IMR-90 (cell line): ENCODE data around the gene CFAP70. TPM values are rescaled to one million over a fixed set of nuclear protein-coding genes. Genes with fewer than 3 reads are reported as not detected.

Experiments
- ATAC-seq: fragments of 200-7000 bp; cut with Tn5 transposase; 2 replicates; pipeline ENCODE4 v1.9.1; 2020; ENCODE audit warnings: low read depth, mild to moderate bottlenecking, moderate library complexity
- BruUV-seq: library from RNA; stranded (reverse); fragments of 400-500 nt; replicated peaks from 2 replicates; lab custom pipeline; 2021; lab: Mats Ljungman, UMichigan
- CTCF ChIA-PET: fragments of 300-600 bp; formaldehyde crosslinking; extraction: SDS; loops from one replicate; lab custom pipeline; 2021; ENCODE audit warnings: antibody characterized with exemption; lab: Yijun Ruan, JAX
- POLR2A ChIA-PET: fragments of 300-600 bp; sonication (Branson Sonifier 250); formaldehyde crosslinking; loops from one replicate; lab custom pipeline; 2022; ENCODE audit warnings: antibody characterized with exemption; ENCODE audit not compliant: unreplicated experiment; lab: Charles Lee
- DNase-seq: peaks from one replicate; pipeline ENCODE4 v3.0.0; 2013
- H2AFZ ChIP-seq: replicated peaks from 2 replicates; pipeline ENCODE3; 2013; ENCODE audit warnings: low read length, mild to moderate bottlenecking; ENCODE audit not compliant: poor library complexity
- H2AK5ac ChIP-seq: 2 replicates; pipeline ENCODE4 v1.6.1; 2013; ENCODE audit warnings: low read depth, low read length, inconsistent platforms
- H2AK9ac ChIP-seq: replicated peaks from 2 replicates; pipeline ENCODE3; 2013; ENCODE audit warnings: mild to moderate bottlenecking, low read depth, low read length, moderate library complexity; ENCODE audit not compliant: poor library complexity
- H2BK120ac ChIP-seq: 2 replicates; pipeline ENCODE4 v1.6.1; 2013; ENCODE audit warnings: low read depth, low read length, inconsistent platforms
- H2BK15ac ChIP-seq: 3 replicates; pipeline ENCODE4 v1.6.1; 2013; ENCODE audit warnings: low read depth, low read length, inconsistent platforms
- H2BK20ac ChIP-seq: 2 replicates; pipeline ENCODE4 v1.6.1; 2013; ENCODE audit warnings: low read depth, mild to moderate bottlenecking, inconsistent platforms, low read length, moderate library complexity
- H2BK5ac ChIP-seq: 2 replicates; pipeline ENCODE4 v1.6.1; 2013; ENCODE audit warnings: mild to moderate bottlenecking, low read depth, low read length, inconsistent platforms; ENCODE audit not compliant: poor library complexity, severe bottlenecking
- H3K14ac ChIP-seq: replicated peaks from 2 replicates; pipeline ENCODE4 v1.6.1; 2013; ENCODE audit warnings: low read depth, low read length, inconsistent platforms
- H3K18ac ChIP-seq: 2 replicates; pipeline ENCODE4 v1.6.1; 2013; ENCODE audit warnings: low read depth, low read length, control low read depth
- H3K23ac ChIP-seq: 2 replicates; pipeline ENCODE4 v1.6.1; 2013; ENCODE audit warnings: low read depth, low read length, inconsistent platforms
- H3K27ac ChIP-seq: 2 replicates; pipeline ENCODE4 v1.5.1; 2013; ENCODE audit warnings: mild to moderate bottlenecking, control low read depth, low read length; ENCODE audit not compliant: insufficient read depth
- H3K27me3 ChIP-seq: 2 replicates; pipeline ENCODE4 v1.6.1; 2013; ENCODE audit warnings: low read length; ENCODE audit not compliant: control insufficient read depth, insufficient read depth
- H3K36me3 ChIP-seq: 2 replicates; pipeline ENCODE4 v1.6.1; 2013; ENCODE audit warnings: low read length, mixed read lengths; ENCODE audit not compliant: control insufficient read depth, insufficient read depth
- H3K4ac ChIP-seq: 2 replicates; pipeline ENCODE4 v1.6.1; 2013; ENCODE audit warnings: low read depth, low read length, inconsistent platforms
- H3K4me1 ChIP-seq: 2 replicates; pipeline ENCODE4 v1.6.1; 2013; ENCODE audit warnings: low read length, mixed read lengths; ENCODE audit not compliant: control insufficient read depth, insufficient read depth
- H3K4me2 ChIP-seq: 2 replicates; pipeline ENCODE4 v1.6.1; 2013; ENCODE audit warnings: low read depth, mild to moderate bottlenecking, control low read depth, low read length, moderate library complexity
- H3K4me3 ChIP-seq: 2 replicates; pipeline ENCODE4 v1.5.1; 2013; ENCODE audit warnings: low read depth, mild to moderate bottlenecking, control low read depth, low read length, moderate library complexity; ENCODE audit not compliant: insufficient read depth
- H3K56ac ChIP-seq: 2 replicates; pipeline ENCODE4 v1.6.1; 2013; ENCODE audit warnings: low read length, inconsistent platforms; ENCODE audit not compliant: insufficient read depth; ENCODE audit errors: extremely low read depth
- H3K79me1 ChIP-seq, 2 experiments: 2 replicates each; pipeline ENCODE4 v1.6.1; 2013; ENCODE audit warnings: low read length in 2 of 2, inconsistent platforms in 1 of 2, low read depth in 1 of 2
- H3K9ac ChIP-seq: 2 replicates; pipeline ENCODE4 v1.6.1; 2013; ENCODE audit warnings: low read depth, low read length, control low read depth
- H3K9me1 ChIP-seq: 2 replicates; pipeline ENCODE4 v1.6.1; 2013; ENCODE audit warnings: low read length, inconsistent platforms; ENCODE audit not compliant: insufficient read depth
- H3K9me3 ChIP-seq: 2 replicates; pipeline ENCODE4 v1.6.1; 2013; ENCODE audit warnings: low read length; ENCODE audit not compliant: control insufficient read depth, insufficient read depth
- H4K20me1 ChIP-seq: 2 replicates; pipeline ENCODE4 v1.6.1; 2013; ENCODE audit warnings: low read length, inconsistent platforms; ENCODE audit not compliant: insufficient read depth
- H4K5ac ChIP-seq: 2 replicates; pipeline ENCODE4 v1.6.1; 2013; ENCODE audit warnings: mild to moderate bottlenecking, low read depth, low read length, control low read depth
- H4K8ac ChIP-seq, 2 experiments: 2 replicates each; pipeline ENCODE4 v1.6.1; 2013; ENCODE audit warnings: low read depth in 2 of 2, low read length in 2 of 2, control low read depth in 1 of 2, inconsistent platforms in 1 of 2
- H4K91ac ChIP-seq: 2 replicates; pipeline ENCODE4 v1.6.1; 2013; ENCODE audit warnings: low read depth, low read length, inconsistent platforms; ENCODE audit not compliant: insufficient read depth
- FOS ChIP-seq: fragments of 150-350 bp; IDR thresholded peaks from 2 replicates; pipeline ENCODE4 v1.6.1; 2016; ENCODE audit warnings: low read depth, low read length
- MAFK ChIP-seq: IDR thresholded peaks from 2 replicates; pipeline ENCODE4 v1.6.1; 2012; ENCODE audit warnings: low read depth, low read length, improper control_type of control experiment
- MXI1 ChIP-seq: IDR thresholded peaks from 2 replicates; pipeline ENCODE4 v1.6.1; 2012; ENCODE audit warnings: low read depth, mild to moderate bottlenecking, low read length, moderate library complexity, borderline replicate concordance
- NFE2L2 ChIP-seq: fragments of 150-350 bp; IDR thresholded peaks from 2 replicates; pipeline ENCODE4 v1.6.1; 2016; ENCODE audit warnings: low read depth, mild to moderate bottlenecking, low read length
- POLR2A ChIP-seq: IDR thresholded peaks from 2 replicates; pipeline ENCODE4 v1.6.1; 2012; ENCODE audit warnings: mild to moderate bottlenecking, low read depth, low read length
- RAD21 ChIP-seq: IDR thresholded peaks from 2 replicates; pipeline ENCODE4 v1.6.1; 2012; ENCODE audit warnings: low read length, improper control_type of control experiment
- RFX5 ChIP-seq: IDR thresholded peaks from 2 replicates; pipeline ENCODE4 v1.8.0; 2012; ENCODE audit warnings: low read depth, mild to moderate bottlenecking, low read length, moderate library complexity
- SMC3 ChIP-seq: fragments of 150-350 bp; IDR thresholded peaks from 2 replicates; pipeline ENCODE4 v1.6.1; 2016; ENCODE audit warnings: low read depth, mild to moderate bottlenecking, antibody characterized with exemption, low read length, moderate library complexity
- WGBS, 2 experiments: methylation state at CpG; one replicate each; pipeline versions ENCODE4 v1.1.5 to v1.1.7; 2013; ENCODE audit warnings: missing lambda C conversion rate in 2 of 2; ENCODE audit not compliant: insufficient read length in 1 of 2; ENCODE audit errors: extremely low coverage in 2 of 2; 5-methylcytosine and 5-hydroxymethylcytosine counted together
- dilution Hi-C: fragments of 300-500 bp; cut with HindIII; formaldehyde crosslinking; loops from one replicate; pipeline ENCODE4 v1.14.3; 2018; ENCODE audit warnings: low sequenced_read_pairs; ENCODE audit not compliant: unreplicated experiment
- in situ Hi-C: fragments of 300-500 bp; cut with MboI; formaldehyde crosslinking; loops from 3 replicates; pipeline ENCODE4 v1.14.3; 2019; ENCODE audit warnings: low sequenced_read_pairs, inconsistent platforms, mixed read lengths
- intact Hi-C: fragments of 100-400 bp; cut with micrococcal nuclease; formaldehyde crosslinking; loops from 2 replicates; pipeline ENCODE4 v1.10.0; 2022
- polyA plus RNA-seq, 3 experiments: library from polyadenylated mRNA; depleted of rRNA; stranded (reverse); fragments of >200 nt; gene quantifications; 2 replicates each; pipeline ENCODE4 v1.2.3, GENCODE V29; 2012; ENCODE audit warnings: low replicate concordance in 1 of 3
- total RNA-seq: library from RNA; depleted of rRNA; stranded (reverse); fragments of >200 nt; gene quantifications from 2 replicates; pipeline ENCODE4 v1.2.3, GENCODE V29; 2012
- TF ChIP-seq, protein P1 (sequence below): conservative IDR thresholded peaks from 2 replicates; pipeline ENCODE4 v1.5.1; 2012; ENCODE audit warnings: mild to moderate bottlenecking, low read depth, low read length, improper control_type of control experiment
- TF ChIP-seq, protein P2 (sequence below): fragments of 150-350 bp; IDR thresholded peaks from 2 replicates; pipeline ENCODE4 v1.6.1; 2016; ENCODE audit warnings: low read depth, mild to moderate bottlenecking, low read length, moderate library complexity, borderline replicate concordance
- TF ChIP-seq, protein P3 (sequence below): fragments of 150-350 bp; IDR thresholded peaks from 2 replicates; pipeline ENCODE4 v1.6.1; 2017; ENCODE audit warnings: mild to moderate bottlenecking, antibody characterized with exemption, low read length, low read depth

The CFAP70 gene
- total and polyA plus RNA-seq, 2 of the 4 experiments (the other 2 are of a cell fraction) = 0.15 to 0.18 TPM

GRCh38 chr10:73261362-73261995 is 97.2 kb downstream of the CFAP70 start:
- POLR2A ChIA-PET = no interaction called here

More at GRCh38 chr10:73261362-73261995, 97.2 kb downstream of the CFAP70 start:
- no peak overlapping the region for H2BK15ac ChIP-seq
- CTCF ChIA-PET = no interaction called here
- H3K36me3 ChIP-seq = no peaks in the 10 kb centered on the region
- no peak overlapping the region for H3K18ac ChIP-seq
- no peak overlapping the region for H2AK5ac ChIP-seq
- H3K9me3 ChIP-seq = no peaks in the 10 kb centered on the region
- H3K56ac ChIP-seq = no peak overlapping the region
- no peak for DNase-seq
- no peak overlapping the region for H3K27ac ChIP-seq
- no peak overlapping the region for H3K23ac ChIP-seq
- H3K4me1 ChIP-seq = no peaks in the 10 kb centered on the region
- no peak overlapping the region for H2BK20ac ChIP-seq
- in situ Hi-C loops (loop anchor here (25.0 kb wide), 1 partner anchor 376 kb away; the partner anchor contains the start of gene MYOZ1), dilution Hi-C loops (no loop called here), intact Hi-C loops (loop anchor here (5.0 kb wide), 1 partner anchor 381 kb away; the partner anchor contains the start of gene MYOZ1)
- H4K20me1 ChIP-seq = no peaks in the 10 kb centered on the region
- H3K9ac ChIP-seq = no peak overlapping the region
- no peak overlapping the region for H3K14ac ChIP-seq
- no peak overlapping the region for H2AFZ ChIP-seq
- no peak overlapping the region for H4K5ac ChIP-seq
- H3K4ac ChIP-seq = no peak overlapping the region
- H3K27me3 ChIP-seq = no peaks in the 10 kb centered on the region
- no peak for ATAC-seq
- TF ChIP-seq POLR2A = no peak
- TF ChIP-seq, protein P1, sequence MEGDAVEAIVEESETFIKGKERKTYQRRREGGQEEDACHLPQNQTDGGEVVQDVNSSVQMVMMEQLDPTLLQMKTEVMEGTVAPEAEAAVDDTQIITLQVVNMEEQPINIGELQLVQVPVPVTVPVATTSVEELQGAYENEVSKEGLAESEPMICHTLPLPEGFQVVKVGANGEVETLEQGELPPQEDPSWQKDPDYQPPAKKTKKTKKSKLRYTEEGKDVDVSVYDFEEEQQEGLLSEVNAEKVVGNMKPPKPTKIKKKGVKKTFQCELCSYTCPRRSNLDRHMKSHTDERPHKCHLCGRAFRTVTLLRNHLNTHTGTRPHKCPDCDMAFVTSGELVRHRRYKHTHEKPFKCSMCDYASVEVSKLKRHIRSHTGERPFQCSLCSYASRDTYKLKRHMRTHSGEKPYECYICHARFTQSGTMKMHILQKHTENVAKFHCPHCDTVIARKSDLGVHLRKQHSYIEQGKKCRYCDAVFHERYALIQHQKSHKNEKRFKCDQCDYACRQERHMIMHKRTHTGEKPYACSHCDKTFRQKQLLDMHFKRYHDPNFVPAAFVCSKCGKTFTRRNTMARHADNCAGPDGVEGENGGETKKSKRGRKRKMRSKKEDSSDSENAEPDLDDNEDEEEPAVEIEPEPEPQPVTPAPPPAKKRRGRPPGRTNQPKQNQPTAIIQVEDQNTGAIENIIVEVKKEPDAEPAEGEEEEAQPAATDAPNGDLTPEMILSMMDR = no peak
- no peak for TF ChIP-seq NFE2L2
- no peak for TF ChIP-seq SMC3
- TF ChIP-seq, protein P2, sequence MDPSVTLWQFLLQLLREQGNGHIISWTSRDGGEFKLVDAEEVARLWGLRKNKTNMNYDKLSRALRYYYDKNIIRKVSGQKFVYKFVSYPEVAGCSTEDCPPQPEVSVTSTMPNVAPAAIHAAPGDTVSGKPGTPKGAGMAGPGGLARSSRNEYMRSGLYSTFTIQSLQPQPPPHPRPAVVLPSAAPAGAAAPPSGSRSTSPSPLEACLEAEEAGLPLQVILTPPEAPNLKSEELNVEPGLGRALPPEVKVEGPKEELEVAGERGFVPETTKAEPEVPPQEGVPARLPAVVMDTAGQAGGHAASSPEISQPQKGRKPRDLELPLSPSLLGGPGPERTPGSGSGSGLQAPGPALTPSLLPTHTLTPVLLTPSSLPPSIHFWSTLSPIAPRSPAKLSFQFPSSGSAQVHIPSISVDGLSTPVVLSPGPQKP = no peak
- no peak for TF ChIP-seq MXI1
- no peak for TF ChIP-seq RFX5
- TF ChIP-seq, protein P3, sequence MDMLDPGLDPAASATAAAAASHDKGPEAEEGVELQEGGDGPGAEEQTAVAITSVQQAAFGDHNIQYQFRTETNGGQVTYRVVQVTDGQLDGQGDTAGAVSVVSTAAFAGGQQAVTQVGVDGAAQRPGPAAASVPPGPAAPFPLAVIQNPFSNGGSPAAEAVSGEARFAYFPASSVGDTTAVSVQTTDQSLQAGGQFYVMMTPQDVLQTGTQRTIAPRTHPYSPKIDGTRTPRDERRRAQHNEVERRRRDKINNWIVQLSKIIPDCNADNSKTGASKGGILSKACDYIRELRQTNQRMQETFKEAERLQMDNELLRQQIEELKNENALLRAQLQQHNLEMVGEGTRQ = no peak
- TF ChIP-seq RAD21 = no peak
- TF ChIP-seq MAFK = no peak
- no peak for TF ChIP-seq FOS
- H2BK5ac ChIP-seq = no peak overlapping the region
- no peaks in the 10 kb centered on the region for H3K79me1 ChIP-seq
- no peak overlapping the region for H2AK9ac ChIP-seq
- H4K8ac ChIP-seq = no peak overlapping the region
- no TSS peak for BruUV-seq
- no peaks in the 10 kb centered on the region for H3K9me1 ChIP-seq
- H4K91ac ChIP-seq = no peak overlapping the region
- 100% methylated on average over 1 of the region's 9 CpGs; no CpG with 5 or more reads in 1 of the 2 experiments for WGBS, 2 experiments
- no peak overlapping the region for H3K4me2 ChIP-seq
- H3K4me3 ChIP-seq = no peak overlapping the region
- peak overlapping the region; percentile 42 for H2BK120ac ChIP-seq
